ENCODE measurements around the gene PIAS4.

The PIAS4 gene

DNA sequence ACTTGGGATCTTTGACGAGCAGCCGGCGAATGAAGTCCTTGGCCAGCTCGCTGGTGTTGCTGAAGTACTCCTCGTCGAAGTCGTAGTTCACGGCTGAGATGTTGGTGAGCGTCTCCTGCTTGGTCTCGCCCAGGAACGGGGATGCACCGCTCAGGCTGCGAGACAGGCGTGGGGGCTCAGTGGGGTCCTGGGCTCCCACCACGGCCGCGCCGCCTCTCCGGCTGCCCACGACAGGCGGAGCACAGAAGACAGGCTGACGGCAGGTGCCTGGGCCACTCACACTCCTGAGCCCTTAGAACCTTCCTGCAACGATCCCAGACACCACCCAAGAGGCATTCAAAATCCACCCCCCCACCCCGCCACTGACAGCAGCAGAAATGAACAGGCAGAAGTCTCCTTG lies 46.5 kb upstream of the PIAS4 start:
- H4K20me1 ChIP-seq (ENCODE audit: low read depth, low read length) = no peaks in the 10 kb centered on the region
- H3K36me3 ChIP-seq (ENCODE audit: low read length) = no peaks in the 10 kb centered on the region
- no peaks in the 10 kb centered on the region for H3K9me3 ChIP-seq (ENCODE audit: insufficient read depth, low read length)
- H3F3A ChIP-seq (ENCODE audit: insufficient read depth) = no peaks in the 10 kb centered on the region
- no peak overlapping the region for H3K4me2 ChIP-seq (ENCODE audit: low read depth, low read length, poor library complexity, severe bottlenecking)
- TF ChIP-seq EZH2phosphoT487 (conservative IDR thresholded peaks at IDR 0.05; ENCODE audit: low read length) = no peak
- TF ChIP-seq, protein P1, sequence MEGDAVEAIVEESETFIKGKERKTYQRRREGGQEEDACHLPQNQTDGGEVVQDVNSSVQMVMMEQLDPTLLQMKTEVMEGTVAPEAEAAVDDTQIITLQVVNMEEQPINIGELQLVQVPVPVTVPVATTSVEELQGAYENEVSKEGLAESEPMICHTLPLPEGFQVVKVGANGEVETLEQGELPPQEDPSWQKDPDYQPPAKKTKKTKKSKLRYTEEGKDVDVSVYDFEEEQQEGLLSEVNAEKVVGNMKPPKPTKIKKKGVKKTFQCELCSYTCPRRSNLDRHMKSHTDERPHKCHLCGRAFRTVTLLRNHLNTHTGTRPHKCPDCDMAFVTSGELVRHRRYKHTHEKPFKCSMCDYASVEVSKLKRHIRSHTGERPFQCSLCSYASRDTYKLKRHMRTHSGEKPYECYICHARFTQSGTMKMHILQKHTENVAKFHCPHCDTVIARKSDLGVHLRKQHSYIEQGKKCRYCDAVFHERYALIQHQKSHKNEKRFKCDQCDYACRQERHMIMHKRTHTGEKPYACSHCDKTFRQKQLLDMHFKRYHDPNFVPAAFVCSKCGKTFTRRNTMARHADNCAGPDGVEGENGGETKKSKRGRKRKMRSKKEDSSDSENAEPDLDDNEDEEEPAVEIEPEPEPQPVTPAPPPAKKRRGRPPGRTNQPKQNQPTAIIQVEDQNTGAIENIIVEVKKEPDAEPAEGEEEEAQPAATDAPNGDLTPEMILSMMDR (IDR thresholded peaks at IDR 0.05; ENCODE audit: insufficient read depth, low read length, poor library complexity, severe bottlenecking) = no peak
- H3K27me3 ChIP-seq (ENCODE audit: low read length) = no peaks in the 10 kb centered on the region
- H3K9me2 ChIP-seq (replicated peaks; ENCODE audit: insufficient read depth, low read length) = no peaks in the 10 kb centered on the region
- H3K9ac ChIP-seq (ENCODE audit: low read length) = no peak overlapping the region
- no peak overlapping the region for H3K4me3 ChIP-seq (ENCODE audit: insufficient read depth, low read length, poor library complexity, severe bottlenecking)
- no peaks in the 10 kb centered on the region for H3K79me2 ChIP-seq (ENCODE audit: insufficient read depth, low read length)
- H2AFZ ChIP-seq (ENCODE audit: low read depth, low read length, severe bottlenecking) = no peak overlapping the region
- no peak overlapping the region for H3K27ac ChIP-seq (ENCODE audit: low read depth, low read length)

DNA sequence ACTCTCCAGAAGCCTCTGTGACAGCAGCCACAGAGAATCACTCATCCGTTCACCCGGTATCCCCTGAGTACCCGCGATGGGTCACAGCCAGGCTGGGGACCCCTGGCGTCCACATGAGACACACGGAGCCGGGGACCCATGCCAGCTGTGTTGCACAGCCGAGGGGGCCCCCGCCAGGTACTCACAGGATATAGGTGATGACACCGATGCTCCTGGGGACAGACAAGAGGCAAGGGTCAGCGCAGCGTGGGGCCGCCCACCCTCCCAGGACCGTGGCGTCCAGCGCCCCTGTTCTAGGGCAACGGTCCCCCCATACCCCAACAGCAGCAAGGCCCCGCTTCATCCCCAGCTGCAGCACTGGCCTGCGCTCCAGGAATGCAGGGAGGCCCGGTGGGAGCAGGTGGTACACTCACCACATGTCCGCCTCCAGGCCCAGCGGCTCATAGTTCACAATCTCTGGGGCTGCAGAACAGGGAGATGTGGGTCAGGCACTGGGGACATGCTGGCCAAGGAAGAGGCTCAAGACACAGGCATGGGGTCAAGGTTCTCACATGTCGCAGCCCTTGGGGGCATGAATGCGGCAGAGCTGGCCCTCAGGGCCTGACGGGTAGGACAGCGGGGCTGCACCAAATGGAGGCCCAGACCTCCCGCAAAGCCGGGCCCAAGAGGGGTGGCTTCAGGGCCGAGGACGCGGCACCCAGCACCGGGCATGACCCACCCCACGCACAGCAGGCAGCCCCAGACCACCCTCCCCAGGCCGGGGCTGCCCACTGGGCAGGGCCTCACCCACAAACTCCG lies 43.9 kb upstream of the PIAS4 start:
- TF ChIP-seq, protein P1 (IDR thresholded peaks at IDR 0.05; ENCODE audit: insufficient read depth, low read length, poor library complexity, severe bottlenecking) = no peak
- no peak for TF ChIP-seq EZH2phosphoT487 (conservative IDR thresholded peaks at IDR 0.05; ENCODE audit: low read length)
- H3K9me3 ChIP-seq (ENCODE audit: insufficient read depth, low read length) = no peaks in the 10 kb centered on the region
- H3K9me2 ChIP-seq (replicated peaks; ENCODE audit: insufficient read depth, low read length) = no peaks in the 10 kb centered on the region
- no peak overlapping the region for H3K27ac ChIP-seq (ENCODE audit: low read depth, low read length)
- no peak overlapping the region for H3K4me2 ChIP-seq (ENCODE audit: low read depth, low read length, poor library complexity, severe bottlenecking)
- no peaks in the 10 kb centered on the region for H3K27me3 ChIP-seq (ENCODE audit: low read length)
- H3K36me3 ChIP-seq (ENCODE audit: low read length) = 0 out of 2 replicates have a peak, but pooled peaks cover 2% of the 10 kb centered on the region
- H3F3A ChIP-seq (ENCODE audit: insufficient read depth) = no peaks in the 10 kb centered on the region
- H3K4me3 ChIP-seq (ENCODE audit: insufficient read depth, low read length, poor library complexity, severe bottlenecking) = no peak overlapping the region
- H4K20me1 ChIP-seq (ENCODE audit: low read depth, low read length) = no peaks in the 10 kb centered on the region
- H3K9ac ChIP-seq (ENCODE audit: low read length) = no peak overlapping the region
- no peak overlapping the region for H2AFZ ChIP-seq (ENCODE audit: low read depth, low read length, severe bottlenecking)
- peaks cover 8% of the 10 kb centered on the region; the same call in 1 of the 2 replicates for H3K79me2 ChIP-seq (ENCODE audit: insufficient read depth, low read length)

DNA sequence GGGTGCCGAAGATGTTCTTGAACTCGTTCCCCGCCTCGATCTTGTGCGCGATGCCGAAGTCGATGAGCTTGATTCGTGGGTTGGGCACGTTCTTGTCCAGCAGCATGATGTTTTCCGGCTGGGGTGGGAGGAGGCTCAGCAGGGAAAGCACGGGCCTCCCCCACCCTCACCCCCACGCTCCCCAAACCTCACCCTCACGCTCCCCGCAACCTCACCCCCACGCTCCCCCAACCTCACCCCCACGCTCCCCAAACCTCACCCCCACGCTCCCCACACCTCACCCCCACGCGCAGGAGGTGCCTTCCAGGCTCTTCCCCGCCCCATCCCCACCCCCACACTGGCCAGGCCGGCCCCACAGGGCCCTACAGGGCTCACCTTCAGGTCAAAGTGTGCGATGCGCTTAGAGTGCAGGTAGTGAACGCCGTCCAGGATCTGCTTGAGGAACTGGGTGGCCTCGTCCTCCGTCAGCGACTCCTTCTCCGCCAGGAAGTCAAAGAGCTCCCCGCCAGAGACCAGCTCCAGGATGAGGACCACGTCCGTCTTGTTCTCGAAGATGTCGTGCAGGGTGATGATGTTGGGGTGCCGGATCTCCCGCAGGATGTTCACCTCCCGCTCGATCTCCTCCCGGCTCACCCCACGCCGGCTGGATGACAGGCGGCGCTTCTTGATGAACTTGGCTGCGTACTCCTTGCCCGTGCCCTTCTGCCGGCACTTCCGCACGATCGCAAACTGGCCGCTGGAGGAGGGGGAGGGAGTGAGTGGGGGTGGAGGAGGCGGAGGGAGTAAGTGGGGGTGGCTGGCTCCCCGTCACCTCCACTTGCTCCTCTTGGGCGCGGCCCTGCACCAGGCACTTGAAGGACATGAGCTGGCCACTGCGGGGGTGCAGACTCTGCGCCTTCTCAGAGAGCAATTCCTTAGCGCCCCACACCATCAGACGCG lies 43.0 kb upstream of the PIAS4 start:
- no peaks in the 10 kb centered on the region for H3K9me3 ChIP-seq (ENCODE audit: insufficient read depth, low read length)

More for the DNA sequence above, 43.0 kb upstream of the PIAS4 start:
- H3K4me3 ChIP-seq (ENCODE audit: insufficient read depth, low read length, poor library complexity, severe bottlenecking) = no peak overlapping the region
- TF ChIP-seq, protein P1 (IDR thresholded peaks at IDR 0.05; ENCODE audit: insufficient read depth, low read length, poor library complexity, severe bottlenecking) = no peak
- no peak for TF ChIP-seq EZH2phosphoT487 (conservative IDR thresholded peaks at IDR 0.05; ENCODE audit: low read length)
- peaks cover 16% of the 10 kb centered on the region for H3K79me2 ChIP-seq (ENCODE audit: insufficient read depth, low read length)
- no peaks in the 10 kb centered on the region for H3F3A ChIP-seq (ENCODE audit: insufficient read depth)
- H3K9ac ChIP-seq (ENCODE audit: low read length) = no peak overlapping the region
- H3K27ac ChIP-seq (ENCODE audit: low read depth, low read length) = no peak overlapping the region
- no peaks in the 10 kb centered on the region; the same call in 1 of the 2 replicates for H4K20me1 ChIP-seq (ENCODE audit: low read depth, low read length)
- 0 out of 2 replicates have a peak, but pooled peaks cover 2% of the 10 kb centered on the region for H3K36me3 ChIP-seq (ENCODE audit: low read length)
- H3K9me2 ChIP-seq (replicated peaks; ENCODE audit: insufficient read depth, low read length) = no peaks in the 10 kb centered on the region
- no peaks in the 10 kb centered on the region for H3K27me3 ChIP-seq (ENCODE audit: low read length)
- no peak overlapping the region for H2AFZ ChIP-seq (ENCODE audit: low read depth, low read length, severe bottlenecking)
- no peak overlapping the region for H3K4me2 ChIP-seq (ENCODE audit: low read depth, low read length, poor library complexity, severe bottlenecking)

Measured in SU-DHL-6 (cell line).